Measurements from ENCODE around the gene IRAK4.

- TF ChIP-seq POLR2AphosphoS5 (IDR thresholded peaks at IDR 0.05; ENCODE audit: borderline replicate concordance, low read depth, low read length) (no peak), EZH2 (IDR thresholded peaks at IDR 0.05) (no peak), FOXP2 (optimal IDR thresholded peaks at IDR 0.05; ENCODE audit: control extremely low read depth, extremely low read length, insufficient read depth) (no peak)
These were observed 48.6 kb downstream of the IRAK4 start for GRCh38 chr12:43807386-43807785.
